K562 (cell line): Measurements from ENCODE around the gene OXSR1.

ENCODE experiments used
- ETS1 ChIP-seq: conservative IDR thresholded peaks from 2 replicates; pipeline ENCODE4 v1.6.1; 2011; ENCODE audit warnings: low read depth, mild to moderate bottlenecking, low read length; ENCODE audit not compliant: control insufficient read depth
- PHTF2 ChIP-seq: fragments of 250-450 bp; sonication (Bioruptor Pico); IDR thresholded peaks from 2 replicates; pipeline ENCODE4 v1.5.0; 2021; ENCODE audit warnings: mild to moderate bottlenecking
- ZFX ChIP-seq: sonication (generic); formaldehyde crosslinking; IDR thresholded peaks from 2 replicates; pipeline ENCODE4 v1.8.0; 2022; ENCODE audit warnings: mild to moderate bottlenecking, missing genetic modification reagents, moderate library complexity
- ZNF184 ChIP-seq: sonication (generic); formaldehyde crosslinking; IDR thresholded peaks from 2 replicates; pipeline ENCODE4 v1.5.0; 2020; ENCODE audit warnings: missing genetic modification reagents

- TF ChIP-seq ZNF184 (CRISPR knock-in tag) (no peak), ETS1 (no peak), PHTF2 (no peak), ZFX (CRISPR knock-in tag) (no peak)
Observed at GRCh38 chr3:38203690-38204089, 38.4 kb downstream of the OXSR1 start.
